GM23248 (cell line): ENCODE results near the gene THYN1. TPM values are rescaled to one million over a fixed set of nuclear protein-coding genes. Genes with fewer than 3 reads are reported as not detected.

Experiments
- DNase-seq: peaks from one replicate; pipeline ENCODE4 v3.0.0-alpha.2; 2015
- H2AFZ ChIP-seq: fragments of 200-600 bp; sonication (generic); 2 replicates; pipeline ENCODE4 v1.6.1; 2016; ENCODE audit warnings: antibody characterized with exemption
- H3F3A ChIP-seq: fragments of 200-600 bp; sonication (generic); 2 replicates; pipeline ENCODE4 v1.6.1; 2016; ENCODE audit warnings: mild to moderate bottlenecking, antibody characterized with exemption, mixed run types; ENCODE audit not compliant: insufficient read depth
- H3K27ac ChIP-seq: fragments of 200-600 bp; sonication (generic); 2 replicates; pipeline ENCODE4 v1.5.1; 2016; ENCODE audit warnings: mild to moderate bottlenecking
- H3K27me3 ChIP-seq: fragments of 200-600 bp; sonication (generic); replicated peaks from 2 replicates; pipeline ENCODE4 v1.6.1; 2016; ENCODE audit warnings: mild to moderate bottlenecking; ENCODE audit not compliant: insufficient read depth
- H3K36me3 ChIP-seq: fragments of 200-600 bp; sonication (generic); 2 replicates; pipeline ENCODE4 v1.6.1; 2016; ENCODE audit warnings: low read depth, mild to moderate bottlenecking
- H3K4me1 ChIP-seq: fragments of 200-600 bp; sonication (generic); 2 replicates; pipeline ENCODE4 v1.6.1; 2016; ENCODE audit warnings: mild to moderate bottlenecking; ENCODE audit not compliant: insufficient read depth
- H3K4me2 ChIP-seq: fragments of 200-600 bp; sonication (generic); one replicate; pipeline ENCODE4 v1.6.1; 2016; ENCODE audit warnings: mild to moderate bottlenecking; ENCODE audit not compliant: unreplicated experiment
- H3K4me3 ChIP-seq: fragments of 200-600 bp; sonication (generic); 2 replicates; pipeline ENCODE4 v1.5.1; 2016; ENCODE audit warnings: mild to moderate bottlenecking
- H3K79me2 ChIP-seq: fragments of 200-600 bp; sonication (generic); 2 replicates; pipeline ENCODE4 v1.6.1; 2016; ENCODE audit warnings: mild to moderate bottlenecking; ENCODE audit not compliant: insufficient read depth
- H3K9ac ChIP-seq: fragments of 200-600 bp; sonication (generic); 2 replicates; pipeline ENCODE4 v1.6.1; 2016; ENCODE audit warnings: mild to moderate bottlenecking
- H3K9me2 ChIP-seq: fragments of 200-600 bp; sonication (generic); 2 replicates; pipeline ENCODE4 v1.6.1; 2016; ENCODE audit warnings: mixed run types, mild to moderate bottlenecking, moderate library complexity; ENCODE audit not compliant: insufficient read depth
- H3K9me3 ChIP-seq: fragments of 200-600 bp; sonication (generic); one replicate; pipeline ENCODE4 v1.6.1; 2017; ENCODE audit warnings: low read depth
- H4K20me1 ChIP-seq: fragments of 200-600 bp; sonication (generic); 2 replicates; pipeline ENCODE4 v1.6.0; 2016; ENCODE audit not compliant: insufficient read depth
- EZH2 ChIP-seq: fragments of 200-600 bp; sonication (generic); IDR thresholded peaks from 2 replicates; pipeline ENCODE4 v1.6.1; 2018; ENCODE audit warnings: antibody characterized with exemption, mild to moderate bottlenecking; ENCODE audit not compliant: insufficient read depth, poor library complexity, severe bottlenecking
- EZH2phosphoT487 ChIP-seq: fragments of 200-600 bp; sonication (generic); IDR thresholded peaks from 2 replicates; pipeline ENCODE4 v1.6.1; 2018; ENCODE audit warnings: antibody characterized with exemption, moderate library complexity, mild to moderate bottlenecking, low read depth; ENCODE audit not compliant: insufficient read depth
- WGBS, 2 experiments: methylation state at CpG; one replicate each; pipeline ENCODE4 v1.1.6; 2015 to 2017; ENCODE audit warnings: low lambda C conversion rate in 2 of 2, low coverage in 1 of 2; ENCODE audit errors: missing lambda C conversion rate in 2 of 2; 5-methylcytosine and 5-hydroxymethylcytosine counted together
- in situ Hi-C: fragments of 300-500 bp; cut with MboI; formaldehyde crosslinking; loops from 2 replicates; pipeline ENCODE4 v1.15.0; 2020
- polyA plus RNA-seq: library from polyadenylated mRNA; unstranded; fragments of >200 nt; fragmentation: Nextera tagmentation; extraction: Ambion mirVana; gene quantifications from 2 replicates; pipeline ENCODE4 v1.2.1, GENCODE V29; 2016
- total RNA-seq: library from RNA; depleted of rRNA; stranded (reverse); fragments of >200 nt; shearing (Covaris generic); gene quantifications from 2 replicates; pipeline ENCODE4 v1.2.3, GENCODE V29; 2014

THYN1 gene
- total and polyA plus RNA-seq, 2 experiments from 2014 or later: 25.6 to 49.8 TPM

DNA sequence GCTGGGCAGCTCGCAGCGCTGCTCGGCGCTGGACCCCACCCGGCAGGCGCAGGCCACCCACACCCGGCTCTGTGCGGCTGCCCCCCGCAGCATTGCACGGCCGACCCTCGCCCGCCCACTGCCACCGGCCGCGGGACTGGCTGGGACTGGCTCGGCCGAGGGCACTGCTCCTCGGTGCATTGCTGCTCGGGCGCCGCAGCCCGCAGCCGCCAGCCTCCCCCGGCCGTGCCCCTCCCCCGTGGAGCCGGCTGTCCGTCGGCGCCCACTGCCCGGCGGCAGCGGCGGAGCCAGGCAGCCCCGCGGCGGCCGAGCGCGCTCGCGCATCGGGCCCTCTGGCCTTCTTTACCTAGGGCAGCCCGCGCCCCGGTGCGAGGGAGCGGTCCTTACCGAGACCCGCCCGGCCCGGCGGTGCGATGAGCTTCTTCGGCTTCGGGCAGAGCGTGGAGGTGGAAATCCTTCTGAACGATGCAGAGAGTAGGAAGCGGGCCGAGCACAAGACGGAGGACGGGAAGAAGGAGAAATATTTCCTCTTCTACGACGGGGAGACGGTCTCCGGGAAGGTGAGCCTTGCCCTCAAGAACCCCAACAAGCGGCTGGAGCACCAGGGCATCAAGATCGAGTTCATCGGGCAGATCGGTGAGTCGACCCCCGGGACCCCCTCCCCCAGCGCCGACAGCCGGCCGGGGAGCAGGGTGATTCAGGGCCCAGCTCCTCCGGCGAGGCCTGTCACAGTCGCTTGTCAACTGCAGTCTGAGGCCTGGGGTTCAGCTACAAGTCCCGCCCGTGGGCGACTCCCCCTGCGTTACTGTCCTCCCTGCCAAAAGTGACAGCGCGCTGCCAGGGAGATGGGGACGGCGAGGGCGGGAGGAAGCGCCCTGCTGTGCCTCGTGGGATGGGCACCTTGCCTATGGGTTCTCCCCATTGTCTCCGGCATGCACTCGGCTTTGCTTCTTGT lies 28.2 kb downstream of the THYN1 start:
- DNase-seq: peak; percentile 65
- no peak for TF ChIP-seq EZH2phosphoT487
- TF ChIP-seq EZH2: no peak
- peaks cover 89% of the 10 kb centered on the region for H3K79me2 ChIP-seq
- H3K27me3 ChIP-seq: no peaks in the 10 kb centered on the region
- peaks cover 3% of the 10 kb centered on the region; the same call in 1 of the 2 replicates for H3K36me3 ChIP-seq
- peaks cover 40% of the 10 kb centered on the region for H3K4me1 ChIP-seq
- peak overlapping the region; percentile 87 for H3K9ac ChIP-seq
- H4K20me1 ChIP-seq: peaks cover 12% of the 10 kb centered on the region; the same call in 1 of the 2 replicates
- peak overlapping the region; percentile 79 for H3K4me2 ChIP-seq
- in situ Hi-C loops: no loop called here
- H3K4me3 ChIP-seq: peak overlapping the region; percentile 93
- peaks cover 19% of the 10 kb centered on the region for H3F3A ChIP-seq
- H3K9me2 ChIP-seq: no peaks in the 10 kb centered on the region
- H2AFZ ChIP-seq: peak overlapping the region; percentile 99
- H3K27ac ChIP-seq: peak overlapping the region; percentile 87
- no peaks in the 10 kb centered on the region for H3K9me3 ChIP-seq
- 1 to 2% methylated on average over 50 to 74 of the region's 93 CpGs for WGBS, 2 experiments

DNA sequence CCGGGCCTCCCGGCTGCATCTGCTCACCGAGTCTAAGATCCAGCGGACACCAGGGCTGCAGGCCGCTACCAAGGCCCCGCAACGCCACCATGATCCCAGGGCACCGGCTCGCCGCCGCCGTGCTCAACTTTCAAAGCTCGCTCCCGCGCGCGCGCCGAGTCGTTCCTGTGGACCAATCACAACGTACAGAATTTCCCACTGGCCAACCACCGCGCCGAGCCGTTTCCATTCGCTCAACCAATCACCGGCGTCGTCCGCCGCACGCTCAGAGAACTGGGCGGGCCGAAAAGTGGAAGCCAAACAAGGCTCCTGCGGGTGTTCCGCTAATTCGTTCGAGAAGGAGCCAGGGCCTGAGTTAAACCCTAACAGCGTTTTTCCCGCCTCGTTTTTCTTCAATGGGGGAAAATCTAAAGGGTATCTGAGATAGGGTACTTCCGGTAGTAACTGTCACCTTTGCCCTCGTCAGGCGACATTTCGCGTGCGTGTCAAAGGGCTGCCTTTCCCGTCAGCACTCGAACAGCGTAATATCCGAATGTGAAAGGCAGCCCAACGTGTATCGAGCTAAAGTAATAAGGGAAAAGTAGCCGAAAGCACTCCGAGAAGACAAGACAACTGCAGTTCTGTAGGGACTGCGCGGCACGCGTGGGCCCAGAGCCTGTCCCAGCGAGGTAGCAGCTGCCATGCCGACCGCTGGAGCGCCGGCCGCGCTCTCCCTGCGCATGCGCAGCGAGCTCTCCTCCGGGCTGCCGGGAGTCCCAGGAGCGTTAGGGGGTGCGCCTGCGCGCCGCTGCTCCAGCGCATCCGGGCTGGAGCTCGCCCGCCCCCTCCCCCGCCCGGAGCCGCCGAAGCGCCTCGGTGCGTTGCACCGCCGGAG lies 29.1 kb downstream of the THYN1 start, which contains the start of the genes NCAPD3 and VPS26B:
NCAPD3 (minus strand) TSS at position 132 of the 874 bp plus-strand sequence; CDS start at position 91, 41 bp downstream.
VPS26B (plus strand) TSS at position 836 of the 874 bp plus-strand sequence. CDS start 452 bp downstream, outside the sequence.
- Histone ChIP-seq H3K9me2 (no peaks in the 10 kb centered on the region), H3K36me3 (peaks cover 3% of the 10 kb centered on the region; the same call in 1 of the 2 replicates), H2AFZ (peak within 1 kb of the TSS; percentile 99), H3K4me2 (peak within 1 kb of the TSS; percentile 96), H4K20me1 (peaks cover 9% of the 10 kb centered on the region; the same call in 1 of the 2 replicates), H3K4me1 (peaks cover 31% of the 10 kb centered on the region), H3K27ac (peak within 1 kb of the TSS; percentile 87), H3K79me2 (peaks cover 83% of the 10 kb centered on the region), H3K27me3 (no peaks in the 10 kb centered on the region), H3F3A (peaks cover 11% of the 10 kb centered on the region; the same call in 1 of the 2 replicates), H3K4me3 (peak within 1 kb of the TSS; percentile 93), H3K9me3 (no peaks in the 10 kb centered on the region), H3K9ac (peak within 1 kb of the TSS; percentile 87)
- DNase-seq: peak; percentile 99
- 0 to 1% methylated on average over 75 to 88 of the region's 89 CpGs for WGBS, 2 experiments
- in situ Hi-C loops: no loop called here
- TF ChIP-seq EZH2phosphoT487 (no peak), EZH2 (no peak)

DNA sequence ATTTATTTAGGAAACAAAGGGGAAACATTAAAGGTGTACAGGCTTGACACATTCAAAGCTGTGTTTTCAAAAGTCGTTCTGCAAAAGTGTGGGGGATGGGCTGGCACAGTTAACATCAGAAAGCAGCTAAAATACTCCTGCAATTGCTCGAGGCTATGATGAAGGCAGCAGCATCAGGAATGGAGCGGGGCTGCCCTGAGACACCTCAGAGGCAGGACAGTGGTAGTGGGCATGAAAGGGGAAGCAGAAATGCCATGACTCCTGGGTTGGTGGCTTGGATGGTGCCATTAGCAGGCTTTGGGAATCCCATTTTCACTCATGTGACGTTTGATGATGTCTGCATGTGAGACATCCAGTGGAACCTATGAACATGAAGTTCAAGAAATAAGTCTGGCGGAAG lies 30.0 kb downstream of the THYN1 start:
- no peak overlapping the region for H3K27ac ChIP-seq
- peak overlapping the region; percentile 87 for H3K9ac ChIP-seq
- 8 to 15% methylated on average over 5 of the region's 5 CpGs for WGBS, 2 experiments
- DNase-seq: peak; percentile 30
- no peaks in the 10 kb centered on the region for H3K9me2 ChIP-seq
- H2AFZ ChIP-seq: peak overlapping the region; percentile 99
- peak overlapping the region; percentile 93 for H3K4me3 ChIP-seq
- H4K20me1 ChIP-seq: peaks cover 6% of the 10 kb centered on the region; the same call in 1 of the 2 replicates
- in situ Hi-C loops: no loop called here
- peaks cover 3% of the 10 kb centered on the region; the same call in 1 of the 2 replicates for H3K36me3 ChIP-seq
- no peaks in the 10 kb centered on the region for H3K27me3 ChIP-seq
- peak overlapping the region; percentile 86 for H3K4me2 ChIP-seq
- 0 out of 2 replicates have a peak, but pooled peaks cover 4% of the 10 kb centered on the region for H3F3A ChIP-seq
- peaks cover 74% of the 10 kb centered on the region for H3K79me2 ChIP-seq
- H3K4me1 ChIP-seq: peaks cover 22% of the 10 kb centered on the region; the same call in 1 of the 2 replicates
- H3K9me3 ChIP-seq: no peaks in the 10 kb centered on the region
- TF ChIP-seq EZH2phosphoT487 (no peak), EZH2 (no peak)
